ENCODE results near the gene SLAMF9. TPM values are rescaled to one million over a fixed set of nuclear protein-coding genes. Genes with fewer than 3 reads are reported as not detected.
A peak's percentile ranks its signal among the peaks of the same experiment; 100 is the strongest.

SLAMF9 gene
- total RNA-seq, 1 experiment from 2014 or later, result 15.9 TPM

GRCh38 chr1:159946242-159947187, 7.5 kb downstream of the SLAMF9 start:
- no peak for DNase-seq (ENCODE audit: low read depth)

- DNase-seq (ENCODE audit: low read depth), result peak; percentile 92
These were observed 8.4 kb downstream of the SLAMF9 start, which contains the start of gene IGSF9 for GRCh38 chr1:159945483-159946241. IGSF9 (minus strand) TSS chr1:159945613; CDS start chr1:159943454, 2,159 bp downstream.

GRCh38 chr1:159944623-159945455, 9.2 kb downstream of the SLAMF9 start:
- no peak for DNase-seq (ENCODE audit: low read depth)

- DNase-seq (ENCODE audit: low read depth), result no peak
These were observed 10.0 kb downstream of the SLAMF9 start for GRCh38 chr1:159943908-159944622.

- no peak for DNase-seq (ENCODE audit: low read depth)
These were observed 10.8 kb downstream of the SLAMF9 start for GRCh38 chr1:159943278-159943640.

GRCh38 chr1:159942632-159943277, 11.3 kb downstream of the SLAMF9 start:
- DNase-seq (ENCODE audit: low read depth), result no peak

- DNase-seq (ENCODE audit: low read depth), result no peak
These were observed 12.2 kb downstream of the SLAMF9 start for GRCh38 chr1:159941591-159942560.

GRCh38 chr1:159941141-159941540, 12.9 kb downstream of the SLAMF9 start:
- DNase-seq (ENCODE audit: low read depth), result no peak

- DNase-seq (ENCODE audit: low read depth), result no peak
These were observed 13.9 kb downstream of the SLAMF9 start for GRCh38 chr1:159940006-159940620.

- DNase-seq (ENCODE audit: low read depth), result no peak
These were observed 14.4 kb downstream of the SLAMF9 start for GRCh38 chr1:159939678-159940002.

- DNase-seq (ENCODE audit: low read depth), result no peak
These were observed 14.9 kb downstream of the SLAMF9 start for GRCh38 chr1:159938905-159939677.

- DNase-seq (ENCODE audit: low read depth), result no peak
These were observed 15.7 kb downstream of the SLAMF9 start for GRCh38 chr1:159938211-159938852.

GRCh38 chr1:159937054-159937750, 16.8 kb downstream of the SLAMF9 start:
- no peak for DNase-seq (ENCODE audit: low read depth)

- DNase-seq (ENCODE audit: low read depth), result peak; percentile 64
These were observed 17.6 kb downstream of the SLAMF9 start for GRCh38 chr1:159936273-159936904.

GRCh38 chr1:159935719-159936272, 18.2 kb downstream of the SLAMF9 start:
- DNase-seq (ENCODE audit: low read depth), result no peak

- no peak for DNase-seq (ENCODE audit: low read depth)
These were observed 18.7 kb downstream of the SLAMF9 start for GRCh38 chr1:159935305-159935704.
